Vagina (tissue), 2 donors: ENCODE results near the gene PTTG1IP.

Experiments
- CTCF ChIP-seq, 3 experiments: fragments of 450-650 bp in 2 of 3; fragments of 200-600 bp in 1 of 3; sonication (generic) in 1 of 3; IDR thresholded peaks; one replicate each; pipeline ENCODE4 v1.5.1; 2017 to 2019; ENCODE audit warnings: antibody characterized with exemption in 3 of 3, mild to moderate bottlenecking in 2 of 3, moderate library complexity in 2 of 3
- POLR2A ChIP-seq, 2 donors: fragments of 450-650 bp; IDR thresholded peaks; one replicate each; pipeline ENCODE4 v1.6.1; 2017; ENCODE audit warnings: antibody characterized with exemption in 2 of 2, mild to moderate bottlenecking in 2 of 2, moderate library complexity in 2 of 2
- POLR2AphosphoS5 ChIP-seq, 2 donors: sonication (generic); formaldehyde crosslinking; IDR thresholded peaks; one replicate each; pipeline ENCODE4 v1.9.0; 2017; ENCODE audit warnings: antibody characterized with exemption in 2 of 2, mild to moderate bottlenecking in 2 of 2, low read depth in 1 of 2; ENCODE audit not compliant: insufficient read depth in 1 of 2

GRCh38 chr21:44866780-44867179, 6.7 kb downstream of the PTTG1IP start:
- no peak for TF ChIP-seq CTCF (IDR thresholded peaks at IDR 0.05)
- no peak for TF ChIP-seq POLR2AphosphoS5 (IDR thresholded peaks at IDR 0.05; ENCODE audit: insufficient read depth in 1 of 2, low read depth in 1 of 2)
- no peak for TF ChIP-seq POLR2A (IDR thresholded peaks at IDR 0.05)
